GM06990 (cell line): Measurements from ENCODE around the gene PLIN3.
"Not testable (repeated sequence)": the region's sequence is repeated elsewhere in the genome, so short reads cannot be mapped to it uniquely, and the experiment has no call there.

Source experiments
- DNase-seq: peaks from one replicate; pipeline ENCODE4 v3.0.0-alpha.2; 2011; ENCODE audit not compliant: insufficient read length; ENCODE audit errors: extremely low read depth
- H3K27me3 ChIP-seq: replicated peaks from 2 replicates; pipeline ENCODE4 v1.6.0; 2011; ENCODE audit warnings: low read length; ENCODE audit not compliant: control insufficient read depth, insufficient read depth
- H3K36me3 ChIP-seq: 2 replicates; pipeline ENCODE4 v1.5.1; 2011; ENCODE audit warnings: low read length; ENCODE audit not compliant: control insufficient read depth, insufficient read depth
- H3K4me3 ChIP-seq: replicated peaks from 2 replicates; pipeline ENCODE4 v1.5.1; 2011; ENCODE audit warnings: low read depth, mild to moderate bottlenecking, control low read depth, low read length
- CTCF ChIP-seq: IDR thresholded peaks from 2 replicates; pipeline ENCODE4 v1.5.1; 2011; ENCODE audit warnings: low read length, control low read depth, mild to moderate bottlenecking, inconsistent platforms; ENCODE audit not compliant: insufficient read depth, poor library complexity, severe bottlenecking

Gene PLIN3

DNA sequence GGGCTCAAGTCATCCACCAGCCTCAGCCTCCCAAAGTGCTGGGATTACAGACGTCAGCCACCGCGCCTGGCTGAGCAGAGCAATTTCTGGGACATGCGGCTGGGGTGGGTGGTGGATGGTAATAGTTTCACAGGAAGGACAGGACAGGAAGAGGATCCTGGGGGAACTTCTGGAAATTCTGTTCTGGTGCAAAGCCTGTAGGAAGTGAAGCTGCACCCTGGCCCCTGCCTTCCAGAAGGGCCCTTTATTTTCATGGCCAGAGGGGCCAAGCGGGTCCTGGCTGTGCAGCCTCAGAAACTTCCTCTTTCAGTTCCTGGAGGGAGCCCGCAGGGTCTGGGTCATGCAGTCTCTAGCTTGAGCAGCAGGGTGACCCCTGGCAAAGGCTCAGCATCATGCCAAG, 60.3 kb downstream of the PLIN3 start:
- TF ChIP-seq CTCF = no peak
- no peak for DNase-seq
- Histone ChIP-seq H3K27me3 (no peaks in the 10 kb centered on the region), H3K36me3 (no peaks in the 10 kb centered on the region), H3K4me3 (no peak overlapping the region)

- H3K27me3 ChIP-seq = no peaks in the 10 kb centered on the region
- no peak for TF ChIP-seq CTCF
Observed at GRCh38 chr19:4806384-4806783, 61.1 kb downstream of the PLIN3 start.

DNA sequence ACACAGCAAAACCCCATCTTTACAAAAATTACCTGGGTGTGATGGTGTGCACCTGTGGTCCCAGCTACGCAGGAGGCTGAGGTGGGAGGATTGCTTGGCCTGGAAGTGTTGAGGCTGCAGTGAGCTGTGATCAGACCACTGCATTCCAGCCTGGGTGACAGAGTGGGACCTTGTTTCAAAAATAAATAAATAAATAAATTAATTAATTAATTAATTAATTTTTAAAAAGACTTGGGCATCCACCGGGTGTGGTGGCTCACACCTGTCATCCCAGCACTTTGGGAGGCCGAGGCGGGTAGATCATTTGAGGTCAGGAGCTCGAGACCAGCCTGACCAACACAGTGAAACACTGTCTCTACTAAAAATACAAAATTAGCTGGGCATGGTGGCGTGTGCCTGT, 62.3 kb downstream of the PLIN3 start:
- not testable (repeated sequence) for H3K27me3 ChIP-seq

More at GRCh38 chr19:4806384-4806783, 61.1 kb downstream of the PLIN3 start:
- no peak for DNase-seq
- Histone ChIP-seq H3K4me3 (no peak overlapping the region), H3K36me3 (no peaks in the 10 kb centered on the region)

DNA sequence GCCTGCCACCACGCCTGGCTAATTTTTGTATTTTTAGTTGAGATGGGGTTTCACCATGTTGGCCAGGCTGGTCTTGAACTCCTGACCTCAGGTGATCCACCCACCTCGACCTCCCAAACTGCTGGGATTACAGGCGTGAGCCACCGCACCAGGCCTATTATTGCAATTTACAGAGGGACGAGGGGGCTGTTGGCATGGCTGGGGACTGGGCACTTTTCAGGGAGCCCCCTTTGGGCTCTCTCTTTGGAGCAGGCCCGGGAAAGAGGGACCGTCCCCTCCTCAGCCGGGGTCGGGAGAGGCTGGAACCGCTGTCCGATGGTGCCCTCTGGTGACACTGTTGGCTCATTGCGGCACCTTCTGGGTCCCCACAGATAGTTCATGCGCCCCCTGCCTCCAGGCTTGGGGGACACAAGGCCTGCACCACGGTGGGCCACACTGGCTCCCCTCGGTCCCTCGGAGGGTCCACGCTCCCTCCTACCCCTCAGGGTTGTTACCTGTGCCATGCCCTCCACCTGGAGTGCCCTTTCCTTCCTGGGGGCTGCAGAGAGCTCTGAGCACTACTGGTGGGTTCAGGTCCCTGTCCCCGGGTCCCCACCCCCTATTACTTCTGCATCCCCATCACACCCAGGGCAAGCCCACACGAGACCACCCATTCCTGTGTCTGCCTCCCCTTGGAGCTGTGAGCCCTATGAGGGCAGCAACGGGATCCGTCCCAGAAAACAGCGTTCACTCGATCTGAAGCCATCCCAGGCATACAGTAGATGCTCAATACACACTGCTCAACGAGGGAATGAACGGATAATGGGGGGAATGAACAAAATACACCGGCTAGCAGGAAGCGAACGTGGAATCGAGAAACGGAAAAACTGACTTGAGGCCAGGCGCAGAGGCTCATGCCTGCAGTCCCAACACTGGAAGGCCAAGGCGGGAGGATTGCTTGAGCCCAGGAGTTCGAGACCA, 63.5 kb downstream of the PLIN3 start:
- TF ChIP-seq CTCF = peak; percentile 96
- Histone ChIP-seq H3K36me3 (no peaks in the 10 kb centered on the region), H3K4me3 (no peak overlapping the region), H3K27me3 (no peaks in the 10 kb centered on the region)
- peak; percentile 58 for DNase-seq

More for the DNA sequence above, 62.3 kb downstream of the PLIN3 start:
- H3K4me3 ChIP-seq, H3K36me3 ChIP-seq, DNase-seq: not testable (repeated sequence)

DNA sequence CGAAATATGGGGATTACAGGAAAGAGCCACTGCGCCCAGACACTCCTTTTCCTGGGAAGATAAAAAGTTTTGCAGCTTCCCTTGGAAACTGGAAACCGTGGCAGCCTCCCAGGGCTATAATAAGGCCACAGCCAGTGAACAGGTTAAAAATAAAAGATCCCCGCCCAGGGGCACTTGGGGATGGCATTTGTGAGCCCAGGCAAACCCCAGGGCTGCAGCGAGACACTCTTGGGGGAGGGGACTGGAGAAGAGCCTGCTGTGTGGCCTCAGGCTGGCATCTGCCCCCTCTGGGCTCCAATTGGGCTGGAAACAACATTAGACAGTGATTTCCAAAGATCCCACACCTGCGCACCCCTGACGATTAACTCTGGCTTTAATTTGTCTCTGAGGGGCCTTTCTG, 64.8 kb downstream of the PLIN3 start:
- TF ChIP-seq CTCF = no peak
- Histone ChIP-seq H3K4me3 (no peak overlapping the region), H3K36me3 (no peaks in the 10 kb centered on the region), H3K27me3 (no peaks in the 10 kb centered on the region)
- DNase-seq = no peak

DNA sequence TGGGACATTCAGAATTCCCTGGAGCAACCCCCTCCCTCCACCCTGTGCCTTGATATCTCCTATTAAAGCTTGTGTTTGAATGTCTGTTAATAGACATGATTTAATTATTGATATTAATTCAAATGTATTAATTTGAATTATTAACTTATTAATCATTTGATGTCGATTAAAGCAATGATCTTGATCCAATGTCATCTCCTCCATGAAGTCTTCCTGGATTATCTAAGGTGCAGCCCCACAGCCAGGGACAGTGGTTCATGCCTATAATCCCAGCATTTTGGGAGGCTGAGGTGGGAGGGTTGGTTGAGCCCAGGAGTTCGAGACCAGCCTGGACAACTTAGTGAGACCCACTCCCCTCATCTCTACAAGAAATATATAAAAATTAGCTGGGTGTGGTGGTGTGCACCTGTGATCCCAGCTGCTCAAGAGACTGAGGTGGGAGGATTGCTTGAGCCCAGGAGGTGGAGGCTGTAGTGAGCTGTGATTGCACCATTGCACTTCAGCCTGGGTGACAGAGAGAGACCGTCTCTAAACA, 66.3 kb downstream of the PLIN3 start:
- Histone ChIP-seq H3K4me3 (no peak overlapping the region), H3K27me3 (no peaks in the 10 kb centered on the region), H3K36me3 (peaks cover 3% of the 10 kb centered on the region)
- DNase-seq = no peak
- TF ChIP-seq CTCF = no peak
